NCI-H446 (cell line): Measurements from ENCODE around the gene COL27A1.

ENCODE experiments used
- DNase-seq, 2 experiments: peaks; one replicate each; lab custom pipeline; 2025; lab: John Stamatoyannopoulos, UW

The COL27A1 gene

GRCh38 chr9:114149181-114149580 is 6.2 kb upstream of the COL27A1 start:
- DNase-seq, result no peak

- DNase-seq, result no peak
Observed at GRCh38 chr9:114149765-114150340, 5.5 kb upstream of the COL27A1 start.

GRCh38 chr9:114150608-114151007 is 4.7 kb upstream of the COL27A1 start:
- DNase-seq, result no peak

GRCh38 chr9:114151426-114151956 is 3.8 kb upstream of the COL27A1 start:
- DNase-seq, result no peak

GRCh38 chr9:114153761-114154599 is 1.4 kb upstream of the COL27A1 start:
- DNase-seq, result no peak

- DNase-seq, result no peak
Observed at GRCh38 chr9:114154600-114155102, 686 bp upstream of the COL27A1 start.

GRCh38 chr9:114155995-114156656 is 789 bp downstream of the COL27A1 start:
- DNase-seq, result no peak

GRCh38 chr9:114156657-114157421 is 1.5 kb downstream of the COL27A1 start:
- DNase-seq, result no peak

- DNase-seq, result no peak
Observed at GRCh38 chr9:114157516-114158176, 2.3 kb downstream of the COL27A1 start.

GRCh38 chr9:114158482-114159130 is 3.3 kb downstream of the COL27A1 start:
- DNase-seq, result no peak

GRCh38 chr9:114159691-114160090 is 4.4 kb downstream of the COL27A1 start:
- no peak for DNase-seq

- no peak for DNase-seq
Observed at GRCh38 chr9:114161513-114161912, 6.2 kb downstream of the COL27A1 start.

GRCh38 chr9:114163517-114163951 is 8.2 kb downstream of the COL27A1 start:
- no peak for DNase-seq

- no peak for DNase-seq
Observed at GRCh38 chr9:114164191-114164794, 9.0 kb downstream of the COL27A1 start.

- no peak for DNase-seq
Observed at GRCh38 chr9:114165407-114166102, 10.2 kb downstream of the COL27A1 start.

GRCh38 chr9:114166103-114166470 is 10.8 kb downstream of the COL27A1 start:
- DNase-seq, result no peak

GRCh38 chr9:114166614-114167572 is 11.6 kb downstream of the COL27A1 start:
- no peak for DNase-seq

- no peak for DNase-seq
Observed at GRCh38 chr9:114167591-114168091, 12.3 kb downstream of the COL27A1 start.
